NT2/D1 (cell line): Measurements from ENCODE around the gene TCEAL9.

ENCODE experiments used
- SUZ12 ChIP-seq: IDR thresholded peaks from 2 replicates; pipeline ENCODE4 v1.6.1; 2011; ENCODE audit not compliant: insufficient read length, insufficient read depth; ENCODE audit errors: extremely low read depth
- YY1 ChIP-seq: IDR thresholded peaks from 2 replicates; pipeline ENCODE4 v1.6.1; 2011; ENCODE audit not compliant: insufficient read length, insufficient read depth
- ZNF274 ChIP-seq: IDR thresholded peaks from 2 replicates; pipeline ENCODE4 v1.6.1; 2011; ENCODE audit warnings: mild to moderate bottlenecking, low read depth, low read length

GRCh38 chrX:103382877-103383276 is 26.6 kb downstream of the TCEAL9 start:
- TF ChIP-seq ZNF274 = no peak
- TF ChIP-seq YY1 = no peak
- no peak for TF ChIP-seq SUZ12
